ENCODE measurements around the gene SYCP2. TPM values are rescaled to one million over a fixed set of nuclear protein-coding genes. Genes with fewer than 3 reads are reported as not detected.

Gene SYCP2
- total RNA-seq, 2 donors from 2014 or later = 4.8 to 10.6 TPM

DNA sequence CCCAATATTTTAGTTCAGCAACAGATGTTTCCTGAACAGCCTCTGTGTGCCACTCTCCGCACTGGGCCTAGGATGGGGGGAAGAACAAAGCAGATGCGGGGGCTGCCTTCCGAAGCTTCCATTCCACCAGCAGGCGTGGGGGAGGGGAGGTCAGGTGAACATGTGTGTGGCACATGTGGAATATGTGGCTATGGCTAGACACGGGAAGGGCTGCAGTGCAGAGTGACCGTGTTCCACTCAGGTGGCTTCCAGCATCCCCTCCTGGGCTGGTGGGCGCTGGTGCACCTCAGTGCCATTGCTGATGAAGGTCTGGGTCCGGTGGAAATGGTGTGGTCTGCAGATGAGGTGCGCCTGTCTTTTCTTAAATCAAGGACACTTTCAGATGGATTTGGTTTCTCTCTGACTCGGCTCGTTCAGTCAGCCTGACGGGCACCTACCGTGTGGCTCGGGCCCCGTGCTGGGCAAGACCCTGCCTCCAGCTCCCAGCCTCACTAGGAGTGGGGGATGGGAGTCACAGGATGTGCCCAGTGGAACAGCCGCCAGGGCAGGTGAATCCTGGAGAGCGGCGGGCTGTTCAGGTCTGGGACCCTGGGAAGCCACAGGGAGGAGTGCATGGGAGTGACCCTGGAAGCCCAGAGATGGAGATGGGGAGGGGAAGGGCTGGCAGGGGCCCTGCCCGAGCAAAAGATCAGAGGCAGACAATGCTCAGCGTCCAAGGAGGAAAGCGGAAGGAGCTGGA, 111.0 kb downstream of the SYCP2 start:
- Histone ChIP-seq H3K27me3 (replicated peaks; ENCODE audit: insufficient read depth) (no peaks in the 10 kb centered on the region), H3K9me3 (no peaks in the 10 kb centered on the region), H3K36me3 (no peaks in the 10 kb centered on the region), H3K27ac (no peak overlapping the region), H3K4me1 (replicated peaks) (no peaks in the 10 kb centered on the region), H3K4me3 (no peak overlapping the region)
- intact Hi-C loops (cut with DNase I) = no loop called here
- 91% methylated on average over 21 of the region's 21 CpGs for WGBS
- DNase-seq (ENCODE audit: low spot score) = no peak
- no peak for TF ChIP-seq POLR2A (IDR thresholded peaks at IDR 0.05)
- TF ChIP-seq, protein P1, sequence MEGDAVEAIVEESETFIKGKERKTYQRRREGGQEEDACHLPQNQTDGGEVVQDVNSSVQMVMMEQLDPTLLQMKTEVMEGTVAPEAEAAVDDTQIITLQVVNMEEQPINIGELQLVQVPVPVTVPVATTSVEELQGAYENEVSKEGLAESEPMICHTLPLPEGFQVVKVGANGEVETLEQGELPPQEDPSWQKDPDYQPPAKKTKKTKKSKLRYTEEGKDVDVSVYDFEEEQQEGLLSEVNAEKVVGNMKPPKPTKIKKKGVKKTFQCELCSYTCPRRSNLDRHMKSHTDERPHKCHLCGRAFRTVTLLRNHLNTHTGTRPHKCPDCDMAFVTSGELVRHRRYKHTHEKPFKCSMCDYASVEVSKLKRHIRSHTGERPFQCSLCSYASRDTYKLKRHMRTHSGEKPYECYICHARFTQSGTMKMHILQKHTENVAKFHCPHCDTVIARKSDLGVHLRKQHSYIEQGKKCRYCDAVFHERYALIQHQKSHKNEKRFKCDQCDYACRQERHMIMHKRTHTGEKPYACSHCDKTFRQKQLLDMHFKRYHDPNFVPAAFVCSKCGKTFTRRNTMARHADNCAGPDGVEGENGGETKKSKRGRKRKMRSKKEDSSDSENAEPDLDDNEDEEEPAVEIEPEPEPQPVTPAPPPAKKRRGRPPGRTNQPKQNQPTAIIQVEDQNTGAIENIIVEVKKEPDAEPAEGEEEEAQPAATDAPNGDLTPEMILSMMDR (IDR thresholded peaks at IDR 0.05) = no peak
- TF ChIP-seq POLR2AphosphoS5 (IDR thresholded peaks at IDR 0.05) = no peak

DNA sequence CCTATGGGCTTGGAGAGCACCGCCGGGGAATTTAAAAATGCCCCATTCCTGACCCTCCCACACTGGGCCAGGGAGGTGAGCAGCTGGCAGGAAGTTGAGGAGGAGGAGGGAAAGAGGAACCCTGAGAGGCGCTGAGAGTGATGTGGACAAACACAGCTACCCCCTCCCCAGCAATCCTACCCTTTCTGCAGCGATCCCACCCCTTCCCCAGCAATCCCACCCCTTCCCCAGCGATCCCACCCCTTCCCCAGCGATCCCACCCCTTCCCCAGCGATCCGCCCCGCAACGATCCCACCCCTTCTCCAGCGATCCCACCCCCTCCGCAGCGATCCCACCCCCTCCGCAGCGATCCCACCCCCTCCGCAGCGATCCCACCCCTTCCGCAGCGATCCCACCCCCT, 111.6 kb downstream of the SYCP2 start:
- intact Hi-C loops (cut with DNase I) = no loop called here
- 75% methylated on average over 14 of the region's 19 CpGs for WGBS
- no peak overlapping the region for H3K4me3 ChIP-seq

DNA sequence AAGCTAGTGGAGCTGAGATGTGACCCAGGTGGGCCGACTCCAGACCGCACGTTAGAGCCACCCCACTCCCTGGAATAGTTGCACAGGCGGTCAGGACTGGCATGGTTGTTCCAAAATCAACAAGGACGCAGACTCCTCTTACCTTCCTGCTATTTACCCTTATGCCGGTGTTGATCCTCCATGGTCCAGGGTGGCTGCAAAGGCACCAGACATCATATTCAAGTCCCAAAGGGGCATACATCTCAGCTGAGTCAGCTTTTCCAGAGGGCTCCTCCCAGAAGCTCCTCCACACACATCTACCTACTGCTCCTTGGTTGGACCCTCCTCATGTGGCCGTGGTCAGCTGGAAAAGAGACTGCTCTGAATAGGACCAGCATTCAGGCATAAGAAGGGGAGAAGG, 112.2 kb downstream of the SYCP2 start:
- WGBS = 97% methylated on average over 7 of the region's 7 CpGs
- Histone ChIP-seq H3K27me3 (replicated peaks; ENCODE audit: insufficient read depth) (no peaks in the 10 kb centered on the region), H3K4me1 (replicated peaks) (no peaks in the 10 kb centered on the region), H3K4me3 (no peak overlapping the region), H3K36me3 (no peaks in the 10 kb centered on the region), H3K9me3 (no peaks in the 10 kb centered on the region), H3K27ac (no peak overlapping the region)
- TF ChIP-seq, protein P1 (IDR thresholded peaks at IDR 0.05) = no peak
- TF ChIP-seq POLR2AphosphoS5 (IDR thresholded peaks at IDR 0.05) (no peak), POLR2A (IDR thresholded peaks at IDR 0.05) (no peak)
- intact Hi-C loops (cut with DNase I) = no loop called here
- no peak for DNase-seq (ENCODE audit: low spot score)

More for the DNA sequence above, 111.6 kb downstream of the SYCP2 start:
- no peak for DNase-seq (ENCODE audit: low spot score)
- Histone ChIP-seq H3K4me1 (replicated peaks) (no peaks in the 10 kb centered on the region), H3K36me3 (no peaks in the 10 kb centered on the region), H3K9me3 (no peaks in the 10 kb centered on the region), H3K27me3 (replicated peaks; ENCODE audit: insufficient read depth) (no peaks in the 10 kb centered on the region), H3K27ac (no peak overlapping the region)
- no peak for TF ChIP-seq POLR2A (IDR thresholded peaks at IDR 0.05)
- TF ChIP-seq, protein P1 (IDR thresholded peaks at IDR 0.05) = no peak
- no peak for TF ChIP-seq POLR2AphosphoS5 (IDR thresholded peaks at IDR 0.05)

GRCh38 chr20:59820204-59821041, 113.0 kb downstream of the SYCP2 start:
- no peak for DNase-seq (ENCODE audit: low spot score)
- WGBS = 36% methylated on average over 11 of the region's 11 CpGs
- Histone ChIP-seq H3K4me3 (no peak overlapping the region), H3K9me3 (no peaks in the 10 kb centered on the region), H3K27me3 (replicated peaks; ENCODE audit: insufficient read depth) (no peaks in the 10 kb centered on the region), H3K27ac (no peak overlapping the region), H3K36me3 (no peaks in the 10 kb centered on the region), H3K4me1 (replicated peaks) (no peaks in the 10 kb centered on the region)
- TF ChIP-seq, protein P1 (IDR thresholded peaks at IDR 0.05) = no peak
- no peak for TF ChIP-seq POLR2A (IDR thresholded peaks at IDR 0.05)
- no peak for TF ChIP-seq POLR2AphosphoS5 (IDR thresholded peaks at IDR 0.05)
- intact Hi-C loops (cut with DNase I) = no loop called here
